ENCODE data around the gene NTHL1. TPM values are rescaled to one million over a fixed set of nuclear protein-coding genes. Genes with fewer than 3 reads are reported as not detected.

The NTHL1 gene
- total and polyA plus RNA-seq, 10 donors, result 9.6 to 52.1 (median 27.0) TPM

DNA sequence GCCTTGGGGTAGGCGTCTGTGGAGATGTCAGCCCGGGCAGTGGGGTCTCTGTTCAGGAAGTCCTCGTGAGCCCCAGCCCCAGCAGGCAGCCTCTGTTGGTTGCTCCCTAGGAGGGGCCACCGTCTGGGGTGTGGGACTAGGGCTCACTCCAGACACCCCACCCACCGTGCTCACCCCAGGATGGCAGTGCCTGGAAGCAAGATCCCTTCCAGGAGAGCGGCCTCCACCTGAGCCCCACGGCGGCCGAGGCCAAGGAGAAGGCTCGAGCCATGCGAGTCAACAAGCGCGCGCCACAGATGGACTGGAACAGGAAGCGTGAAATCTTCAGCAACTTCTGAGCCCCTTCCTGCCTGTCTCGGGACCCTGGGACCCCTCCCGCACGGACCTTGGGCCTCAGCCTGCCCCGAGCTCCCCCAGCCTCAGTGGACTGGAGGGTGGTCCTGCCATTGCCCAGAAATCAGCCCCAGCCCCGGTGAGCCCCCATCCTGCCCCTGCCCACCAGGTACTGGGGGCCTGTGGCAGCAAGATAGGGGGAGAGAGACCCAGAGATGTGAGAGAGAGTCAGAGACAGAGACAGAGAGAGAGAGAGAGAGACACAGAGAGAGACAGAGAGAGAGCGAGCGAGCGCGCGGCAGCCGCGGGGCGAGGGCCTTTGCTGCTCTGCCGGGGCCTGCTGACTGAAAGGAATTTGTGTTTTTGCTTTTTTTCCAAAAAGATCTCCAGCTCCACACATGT lies 9.8 kb downstream of the NTHL1 start:
- no peak for DNase-seq
- Histone ChIP-seq H3K9me3 (no peaks in the 10 kb centered on the region), H3K36me3 (peaks cover 0 to 34% (median 4%) of the 10 kb centered on the region in 6 donors), H3K4me1 (peaks cover 33 to 97% (median 76%) of the 10 kb centered on the region in 6 donors), H3K27me3 (replicated peaks in 1 of 7) (peaks cover 0 to 10% (median 0%) of the 10 kb centered on the region in 7 donors), H3K4me3 (peak overlapping the region in 1 of 8 donors; percentile 2), H3K27ac (peak overlapping the region in 7 of 8 donors; percentile 70 to 85 (median 78))
- TF ChIP-seq POLR2AphosphoS5 (IDR thresholded peaks at IDR 0.05), result peak in 1 of 3 donors; percentile 28
- TF ChIP-seq POLR2A (IDR thresholded peaks at IDR 0.05), result no peak
- intact Hi-C loops (cut with DNase I; ENCODE audit: low total_unique reads), result no loop called here
- WGBS, 5 donors, result 59 to 78% (median 75%) methylated on average over 27 to 29 of the region's 29 CpGs

DNA sequence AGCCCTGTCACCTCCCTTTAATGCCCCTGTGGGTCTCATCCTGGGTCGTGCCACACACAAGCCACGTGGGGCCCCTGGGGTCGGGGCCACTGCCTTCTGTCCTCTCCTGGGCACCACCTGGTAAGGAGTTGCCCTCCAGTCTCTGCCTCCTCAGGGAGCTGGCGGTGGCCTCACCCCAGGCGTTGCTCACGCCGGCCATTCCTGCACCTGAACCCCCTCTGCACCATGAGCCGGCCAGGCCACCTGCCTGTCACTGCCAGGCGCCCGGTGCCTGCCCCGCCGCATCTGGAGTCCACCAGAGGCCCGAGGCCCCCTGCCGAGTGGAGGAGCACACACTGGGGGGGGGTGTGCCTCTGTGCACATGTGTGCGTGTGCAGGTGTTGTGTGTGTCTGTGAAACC lies 10.5 kb downstream of the NTHL1 start:
- Histone ChIP-seq H3K27ac (peak overlapping the region in 7 of 8 donors; percentile 70 to 85 (median 78)), H3K9me3 (no peaks in the 10 kb centered on the region), H3K36me3 (peaks cover 0 to 34% (median 4%) of the 10 kb centered on the region in 6 donors), H3K4me3 (peak overlapping the region in 2 of 8 donors; percentile 1 to 2), H3K4me1 (peaks cover 30 to 97% (median 78%) of the 10 kb centered on the region in 6 donors), H3K27me3 (replicated peaks in 1 of 7) (peaks cover 0 to 13% (median 0%) of the 10 kb centered on the region in 7 donors)
- 82 to 95% (median 84%) methylated on average over 12 to 15 of the region's 15 CpGs for WGBS, 5 donors
- no peak for DNase-seq
- no peak for TF ChIP-seq POLR2AphosphoS5 (IDR thresholded peaks at IDR 0.05)
- TF ChIP-seq, protein P1, sequence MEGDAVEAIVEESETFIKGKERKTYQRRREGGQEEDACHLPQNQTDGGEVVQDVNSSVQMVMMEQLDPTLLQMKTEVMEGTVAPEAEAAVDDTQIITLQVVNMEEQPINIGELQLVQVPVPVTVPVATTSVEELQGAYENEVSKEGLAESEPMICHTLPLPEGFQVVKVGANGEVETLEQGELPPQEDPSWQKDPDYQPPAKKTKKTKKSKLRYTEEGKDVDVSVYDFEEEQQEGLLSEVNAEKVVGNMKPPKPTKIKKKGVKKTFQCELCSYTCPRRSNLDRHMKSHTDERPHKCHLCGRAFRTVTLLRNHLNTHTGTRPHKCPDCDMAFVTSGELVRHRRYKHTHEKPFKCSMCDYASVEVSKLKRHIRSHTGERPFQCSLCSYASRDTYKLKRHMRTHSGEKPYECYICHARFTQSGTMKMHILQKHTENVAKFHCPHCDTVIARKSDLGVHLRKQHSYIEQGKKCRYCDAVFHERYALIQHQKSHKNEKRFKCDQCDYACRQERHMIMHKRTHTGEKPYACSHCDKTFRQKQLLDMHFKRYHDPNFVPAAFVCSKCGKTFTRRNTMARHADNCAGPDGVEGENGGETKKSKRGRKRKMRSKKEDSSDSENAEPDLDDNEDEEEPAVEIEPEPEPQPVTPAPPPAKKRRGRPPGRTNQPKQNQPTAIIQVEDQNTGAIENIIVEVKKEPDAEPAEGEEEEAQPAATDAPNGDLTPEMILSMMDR (IDR thresholded peaks at IDR 0.05 in 8 of 11, conservative IDR thresholded peaks at IDR 0.05 in 3 of 11), result no peak
- TF ChIP-seq POLR2A (IDR thresholded peaks at IDR 0.05), result no peak
- intact Hi-C loops (cut with DNase I; ENCODE audit: low total_unique reads), result no loop called here

DNA sequence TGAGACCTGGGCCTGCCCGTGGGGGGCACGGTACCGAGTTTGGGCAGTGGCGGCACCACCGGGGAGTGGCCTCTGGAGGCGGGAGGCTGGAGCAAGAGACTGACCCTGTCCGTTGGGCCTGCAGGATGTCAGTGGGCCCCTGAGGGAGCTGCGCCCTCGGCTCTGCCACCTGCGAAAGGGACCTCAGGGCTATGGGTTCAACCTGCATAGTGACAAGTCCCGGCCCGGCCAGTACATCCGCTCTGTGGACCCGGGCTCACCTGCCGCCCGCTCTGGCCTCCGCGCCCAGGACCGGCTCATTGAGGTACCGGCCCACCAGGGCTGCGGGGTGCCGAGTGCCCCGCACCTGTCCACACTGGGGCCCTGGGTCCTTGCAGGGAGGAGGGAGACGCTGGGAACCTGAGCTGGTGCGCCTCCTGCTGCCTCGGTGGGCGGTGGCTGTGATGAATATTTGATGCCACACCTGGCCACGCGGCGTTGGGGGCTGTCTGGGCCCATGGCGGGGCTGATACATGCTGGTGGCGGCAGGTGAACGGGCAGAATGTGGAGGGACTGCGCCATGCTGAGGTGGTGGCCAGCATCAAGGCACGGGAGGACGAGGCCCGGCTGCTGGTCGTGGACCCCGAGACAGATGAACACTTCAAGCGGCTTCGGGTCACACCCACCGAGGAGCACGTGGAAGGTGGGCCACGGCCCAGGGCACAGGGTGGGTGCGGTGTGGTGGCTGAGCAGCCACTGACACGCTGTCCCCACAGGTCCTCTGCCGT lies 11.3 kb downstream of the NTHL1 start:
- no peaks in the 10 kb centered on the region for H3K9me3 ChIP-seq
- H3K27ac ChIP-seq, result peak overlapping the region; percentile 63 to 85 (median 78)
- peaks cover 0 to 13% (median 0%) of the 10 kb centered on the region in 7 donors for H3K27me3 ChIP-seq (replicated peaks in 1 of 7)
- H3K4me1 ChIP-seq, result peaks cover 30 to 97% (median 79%) of the 10 kb centered on the region in 6 donors
- TF ChIP-seq, protein P1 (IDR thresholded peaks at IDR 0.05 in 8 of 11, conservative IDR thresholded peaks at IDR 0.05 in 3 of 11), result no peak
- TF ChIP-seq POLR2AphosphoS5 (IDR thresholded peaks at IDR 0.05) (no peak), POLR2A (IDR thresholded peaks at IDR 0.05) (no peak)
- H3K4me3 ChIP-seq, result peak overlapping the region in 4 of 8 donors; percentile 12 to 49 (median 31)
- DNase-seq, result no peak
- intact Hi-C loops (cut with DNase I; ENCODE audit: low total_unique reads), result no loop called here
- 84 to 88% (median 87%) methylated on average over 23 to 47 of the region's 47 CpGs for WGBS, 5 donors
- H3K36me3 ChIP-seq, result peaks cover 0 to 34% (median 4%) of the 10 kb centered on the region in 6 donors

DNA sequence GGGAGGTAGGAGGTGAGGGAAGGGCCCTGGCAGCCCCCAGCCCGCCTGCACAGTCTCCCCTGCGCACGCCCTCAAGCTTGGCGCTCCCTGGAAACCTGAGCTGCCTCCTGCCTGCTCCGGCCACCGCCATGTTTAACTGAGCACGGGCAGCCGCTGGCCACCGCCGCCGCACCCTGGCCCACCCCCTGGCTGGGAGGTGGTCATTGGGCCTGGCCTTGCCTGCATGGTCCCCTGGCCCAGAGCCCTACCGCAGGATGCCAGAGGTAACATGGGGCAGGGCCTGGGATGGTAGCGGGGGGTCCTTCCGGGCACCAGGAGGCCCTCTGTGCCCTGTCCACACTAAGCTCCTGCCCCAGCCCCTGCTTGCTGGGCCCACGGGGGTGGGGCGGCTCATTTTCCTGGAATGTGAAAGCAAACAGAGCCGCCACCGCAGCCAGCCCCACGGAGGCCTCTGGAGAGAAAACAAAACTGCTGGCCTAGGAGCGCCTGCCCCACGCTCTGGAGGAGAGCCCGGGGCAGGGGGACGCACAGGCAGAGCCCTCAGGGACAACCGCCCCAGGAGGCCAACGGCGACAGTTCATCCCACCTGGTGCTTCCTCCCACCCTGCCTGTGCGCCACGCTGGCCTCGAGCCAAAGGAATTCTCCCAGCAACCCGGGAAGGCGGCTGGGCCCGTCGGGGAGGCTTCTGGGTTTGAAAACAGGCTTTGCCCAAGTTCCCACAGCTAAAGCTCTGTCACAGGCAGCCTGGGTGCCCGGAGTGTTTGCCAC lies 12.0 kb downstream of the NTHL1 start:
- Histone ChIP-seq H3K4me3 (peak overlapping the region in 4 of 8 donors; percentile 12 to 49 (median 31)), H3K27ac (peak overlapping the region; percentile 63 to 85 (median 78)), H3K27me3 (replicated peaks in 1 of 7) (peaks cover 0 to 13% (median 0%) of the 10 kb centered on the region in 7 donors), H3K9me3 (no peaks in the 10 kb centered on the region), H3K36me3 (peaks cover 0 to 34% (median 4%) of the 10 kb centered on the region in 6 donors), H3K4me1 (peaks cover 23 to 97% (median 80%) of the 10 kb centered on the region in 6 donors)
- intact Hi-C loops (cut with DNase I; ENCODE audit: low total_unique reads), result no loop called here
- no peak for TF ChIP-seq POLR2A (IDR thresholded peaks at IDR 0.05)
- peak in 2 of 3 donors; percentile 50 to 55 for TF ChIP-seq POLR2AphosphoS5 (IDR thresholded peaks at IDR 0.05)
- TF ChIP-seq, protein P1 (IDR thresholded peaks at IDR 0.05 in 8 of 11, conservative IDR thresholded peaks at IDR 0.05 in 3 of 11), result no peak
- 56 to 81% (median 68%) methylated on average over 9 to 34 of the region's 34 CpGs for WGBS, 5 donors
- DNase-seq, result no peak

Data from spleen (tissue), 11 donors.